Fibroblast of skin of right quadriceps (primary cell): ENCODE data around the gene ZFP36L1.

Source experiments
- DNase-seq: peaks from one replicate; pipeline ENCODE4 v3.0.0-alpha.2; 2013

ZFP36L1 gene

GRCh38 chr14:68815298-68816182, 22.7 kb upstream of the ZFP36L1 start:
- no peak for DNase-seq

GRCh38 chr14:68814539-68815297, 21.9 kb upstream of the ZFP36L1 start:
- peak; percentile 82 for DNase-seq

- no peak for DNase-seq
These were observed 21.3 kb upstream of the ZFP36L1 start for GRCh38 chr14:68814238-68814538.

GRCh38 chr14:68813318-68813838, 20.5 kb upstream of the ZFP36L1 start:
- no peak for DNase-seq

GRCh38 chr14:68811171-68811570, 18.3 kb upstream of the ZFP36L1 start:
- no peak for DNase-seq

GRCh38 chr14:68810173-68811153, 17.6 kb upstream of the ZFP36L1 start:
- no peak for DNase-seq

- DNase-seq, result no peak
These were observed 16.7 kb upstream of the ZFP36L1 start for GRCh38 chr14:68809524-68809923.

GRCh38 chr14:68808696-68809480, 16.0 kb upstream of the ZFP36L1 start:
- no peak for DNase-seq

- DNase-seq, result no peak
These were observed 15.1 kb upstream of the ZFP36L1 start for GRCh38 chr14:68807987-68808386.

GRCh38 chr14:68807148-68807600, 14.3 kb upstream of the ZFP36L1 start:
- DNase-seq, result peak; percentile 64

GRCh38 chr14:68806526-68807147, 13.8 kb upstream of the ZFP36L1 start:
- no peak for DNase-seq

GRCh38 chr14:68805414-68805813, 12.5 kb upstream of the ZFP36L1 start:
- no peak for DNase-seq

- no peak for DNase-seq
These were observed 8.8 kb upstream of the ZFP36L1 start for GRCh38 chr14:68801631-68802030.

GRCh38 chr14:68800953-68801352, 8.1 kb upstream of the ZFP36L1 start:
- no peak for DNase-seq

- DNase-seq, result peak; percentile 16
These were observed 7.5 kb upstream of the ZFP36L1 start for GRCh38 chr14:68800390-68800789.

GRCh38 chr14:68798621-68799020, 5.8 kb upstream of the ZFP36L1 start:
- DNase-seq, result no peak

- DNase-seq, result no peak
These were observed 4.3 kb upstream of the ZFP36L1 start for GRCh38 chr14:68797121-68797670.

GRCh38 chr14:68796418-68797101, 3.7 kb upstream of the ZFP36L1 start:
- DNase-seq, result peak; percentile 19

- DNase-seq, result peak; percentile 82
These were observed 2.9 kb upstream of the ZFP36L1 start for GRCh38 chr14:68795597-68796417.
